ENCODE results near the gene TRPT1.

TRPT1 gene

GRCh38 chr11:64269540-64270220 is 43.7 kb upstream of the TRPT1 start (continued):
- TF ChIP-seq SP3 (tag by site-specific recombination; IDR thresholded peaks at IDR 0.05): peak; percentile 100
- peak; percentile 61 for TF ChIP-seq GLIS2 (tag by site-specific recombination; IDR thresholded peaks at IDR 0.05)
- no peak for TF ChIP-seq ZNF214 (tag by site-specific recombination; IDR thresholded peaks at IDR 0.05; ENCODE audit: borderline replicate concordance)
- TF ChIP-seq ZNF843 (tag by site-specific recombination; IDR thresholded peaks at IDR 0.05): no peak
- TF ChIP-seq ZNF366 (tag by site-specific recombination; conservative IDR thresholded peaks at IDR 0.05): peak; percentile 18; the same call in 1 of the 2 replicates
- TF ChIP-seq PRDM1 (tag by site-specific recombination; IDR thresholded peaks at IDR 0.05): no peak
- TF ChIP-seq ZNF664 (tag by site-specific recombination; IDR thresholded peaks at IDR 0.05): no peak
- TF ChIP-seq ZFP37 (tag by site-specific recombination; IDR thresholded peaks at IDR 0.05): no peak
- peak; percentile 64 for TF ChIP-seq KLF9 (tag by site-specific recombination; IDR thresholded peaks at IDR 0.05; ENCODE audit: low read depth)
- TF ChIP-seq BCL11B (tag by site-specific recombination; IDR thresholded peaks at IDR 0.05; ENCODE audit: low read depth): no peak
- TF ChIP-seq ZEB2 (tag by site-specific recombination; IDR thresholded peaks at IDR 0.05): peak; percentile 84
- no peak for TF ChIP-seq ZNF2 (tag by site-specific recombination; IDR thresholded peaks at IDR 0.05)

GRCh38 chr11:64268893-64269539 is 43.0 kb upstream of the TRPT1 start:
- H3K9me3 ChIP-seq (ENCODE audit: control insufficient read depth, insufficient read depth, low read depth, low read length): no peaks in the 10 kb centered on the region
- peak overlapping the region; percentile 56 for H3K4me3 ChIP-seq (ENCODE audit: low read depth, low read length)
- peak overlapping the region; percentile 83 for H3K27ac ChIP-seq (ENCODE audit: extremely low read depth, low read depth, low read length)
- H3K36me3 ChIP-seq (ENCODE audit: control insufficient read depth in 2 of 2, insufficient read depth in 1 of 2, low read length in 2 of 2): peaks cover 0 to 33% of the 10 kb centered on the region in 2 experiments; a peak in 1 of 3 replicates
- H3K4me1 ChIP-seq (ENCODE audit: control insufficient read depth, insufficient read depth, low read length): peaks cover 2% of the 10 kb centered on the region; the same call in 1 of the 2 replicates
- ChIA-PET POLR2A (interaction anchor here (0.7 to 7.0 kb wide), 12 partner anchors 11 to 86 kb away, joined by 3 to 96 read pairs (median 12); partner anchors contain the start of genes BAD, ESRRA, FERMT3 and FKBP2), CTCF (interaction anchor here (0.6 to 6.8 kb wide), 7 partner anchors 17 to 102 kb away, joined by 3 to 81 read pairs (median 5); partner anchors contain the start of genes CATSPERZ, ESRRA and PLCB3)
- peak; percentile 37; the same call in 1 of the 2 replicates for TF ChIP-seq BCL11A (tag by site-specific recombination; IDR thresholded peaks at IDR 0.05; ENCODE audit: low read depth)
- TF ChIP-seq ZNF488 (tag by site-specific recombination; IDR thresholded peaks at IDR 0.05): no peak
- TF ChIP-seq ZNF174 (tag by site-specific recombination; IDR thresholded peaks at IDR 0.05): no peak
- TF ChIP-seq ZNF391 (tag by site-specific recombination; IDR thresholded peaks at IDR 0.05; ENCODE audit: borderline replicate concordance, low read depth): no peak
- TF ChIP-seq ZNF747 (tag by site-specific recombination; IDR thresholded peaks at IDR 0.05): no peak
- TF ChIP-seq INSM2 (tag by site-specific recombination; IDR thresholded peaks at IDR 0.05): no peak
- no peak for TF ChIP-seq PRDM1 (tag by site-specific recombination; IDR thresholded peaks at IDR 0.05)
- 0 out of 2 replicates have a peak, but pooled peaks have one; percentile 45 for TF ChIP-seq ZBTB17 (tag by site-specific recombination; IDR thresholded peaks at IDR 0.05)
- TF ChIP-seq TSHZ1 (tag by site-specific recombination; IDR thresholded peaks at IDR 0.05; ENCODE audit: borderline replicate concordance): no peak
- TF ChIP-seq ZEB2 (tag by site-specific recombination; IDR thresholded peaks at IDR 0.05): no peak
- 0 out of 2 replicates have a peak, but pooled peaks have one; percentile 9 for TF ChIP-seq KLF16 (tag by site-specific recombination; IDR thresholded peaks at IDR 0.05)
- no peak for TF ChIP-seq ZNF140 (tag by site-specific recombination; IDR thresholded peaks at IDR 0.05)
- peak; percentile 94 for TF ChIP-seq ZBTB20 (tag by site-specific recombination; IDR thresholded peaks at IDR 0.05)
- no peak for TF ChIP-seq ZNF530 (tag by site-specific recombination; IDR thresholded peaks at IDR 0.05; ENCODE audit: low read depth)
- TF ChIP-seq ZNF791 (tag by site-specific recombination; IDR thresholded peaks at IDR 0.05): no peak
- no peak for TF ChIP-seq REST (tag by site-specific recombination; IDR thresholded peaks at IDR 0.05)

Measured in HEK293 (cell line).